HCT116 (cell line): Measurements from ENCODE around the gene LRRIQ3.

ENCODE experiments used
- EZH2phosphoT487 ChIP-seq: fragments of 200-600 bp; IDR thresholded peaks from 2 replicates; pipeline ENCODE4 v1.6.1; 2018; ENCODE audit warnings: antibody characterized with exemption, borderline replicate concordance
- POLR2A ChIP-seq: IDR thresholded peaks from 2 replicates; pipeline ENCODE4 v1.7.0; 2011; ENCODE audit warnings: borderline replicate concordance; ENCODE audit not compliant: insufficient read depth, insufficient read length; ENCODE audit errors: extremely low read depth
- TCF7L2 ChIP-seq: IDR thresholded peaks from 2 replicates; pipeline ENCODE4 v1.7.0; 2011; ENCODE audit warnings: borderline replicate concordance, inconsistent platforms; ENCODE audit not compliant: insufficient read depth, insufficient read length; ENCODE audit errors: extremely low read depth
- TF ChIP-seq, protein P1 (sequence below): IDR thresholded peaks from 2 replicates; pipeline ENCODE4 v1.6.1; 2012
- TF ChIP-seq, protein P2 (sequence below), 3 experiments: fragments of 200-600 bp in 1 of 3; sonication (generic) in 1 of 3; IDR thresholded peaks in 2 of 3; conservative IDR thresholded peaks in 1 of 3; 2 replicates each; pipeline ENCODE4 v1.5.1; 2012 to 2017; ENCODE audit warnings: low read depth in 2 of 3, low read length in 2 of 3, antibody characterized with exemption in 1 of 3, borderline replicate concordance in 1 of 3, control low read depth in 1 of 3, mild to moderate bottlenecking in 1 of 3, mixed read lengths in 1 of 3, mixed run types in 1 of 3, moderate library complexity in 1 of 3; ENCODE audit not compliant: insufficient read depth in 1 of 3
- TF ChIP-seq, protein P3 (sequence below): IDR thresholded peaks from 2 replicates; pipeline ENCODE4 v1.6.1; 2012; ENCODE audit warnings: low read depth

DNA sequence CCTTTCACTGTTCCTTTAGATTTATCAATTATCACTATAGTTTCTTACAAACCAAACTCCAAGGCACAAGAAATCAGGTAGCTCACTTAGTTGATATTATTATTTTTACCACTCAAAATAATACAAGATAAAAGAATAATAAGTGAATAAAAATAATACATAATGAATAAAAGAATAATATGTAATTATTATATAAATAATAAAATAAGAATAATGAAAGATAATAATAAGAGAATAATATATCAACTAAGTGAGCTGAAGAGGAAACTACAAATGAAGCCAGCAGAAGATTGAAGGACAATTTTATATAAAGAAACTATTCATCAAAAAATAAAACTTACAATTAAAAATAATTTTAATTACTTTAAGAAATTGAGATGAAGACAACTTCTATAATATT is 90.6 kb downstream of the LRRIQ3 start:
- TF ChIP-seq, protein P1, sequence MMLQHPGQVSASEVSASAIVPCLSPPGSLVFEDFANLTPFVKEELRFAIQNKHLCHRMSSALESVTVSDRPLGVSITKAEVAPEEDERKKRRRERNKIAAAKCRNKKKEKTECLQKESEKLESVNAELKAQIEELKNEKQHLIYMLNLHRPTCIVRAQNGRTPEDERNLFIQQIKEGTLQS: no peak
- TF ChIP-seq, protein P2, sequence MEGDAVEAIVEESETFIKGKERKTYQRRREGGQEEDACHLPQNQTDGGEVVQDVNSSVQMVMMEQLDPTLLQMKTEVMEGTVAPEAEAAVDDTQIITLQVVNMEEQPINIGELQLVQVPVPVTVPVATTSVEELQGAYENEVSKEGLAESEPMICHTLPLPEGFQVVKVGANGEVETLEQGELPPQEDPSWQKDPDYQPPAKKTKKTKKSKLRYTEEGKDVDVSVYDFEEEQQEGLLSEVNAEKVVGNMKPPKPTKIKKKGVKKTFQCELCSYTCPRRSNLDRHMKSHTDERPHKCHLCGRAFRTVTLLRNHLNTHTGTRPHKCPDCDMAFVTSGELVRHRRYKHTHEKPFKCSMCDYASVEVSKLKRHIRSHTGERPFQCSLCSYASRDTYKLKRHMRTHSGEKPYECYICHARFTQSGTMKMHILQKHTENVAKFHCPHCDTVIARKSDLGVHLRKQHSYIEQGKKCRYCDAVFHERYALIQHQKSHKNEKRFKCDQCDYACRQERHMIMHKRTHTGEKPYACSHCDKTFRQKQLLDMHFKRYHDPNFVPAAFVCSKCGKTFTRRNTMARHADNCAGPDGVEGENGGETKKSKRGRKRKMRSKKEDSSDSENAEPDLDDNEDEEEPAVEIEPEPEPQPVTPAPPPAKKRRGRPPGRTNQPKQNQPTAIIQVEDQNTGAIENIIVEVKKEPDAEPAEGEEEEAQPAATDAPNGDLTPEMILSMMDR (IDR thresholded peaks at IDR 0.05 in 2 of 3, conservative IDR thresholded peaks at IDR 0.05 in 1 of 3; ENCODE audit: borderline replicate concordance in 1 of 3, insufficient read depth in 1 of 3, low read depth in 2 of 3, low read length in 2 of 3): no peak
- TF ChIP-seq POLR2A: no peak
- TF ChIP-seq, protein P3, sequence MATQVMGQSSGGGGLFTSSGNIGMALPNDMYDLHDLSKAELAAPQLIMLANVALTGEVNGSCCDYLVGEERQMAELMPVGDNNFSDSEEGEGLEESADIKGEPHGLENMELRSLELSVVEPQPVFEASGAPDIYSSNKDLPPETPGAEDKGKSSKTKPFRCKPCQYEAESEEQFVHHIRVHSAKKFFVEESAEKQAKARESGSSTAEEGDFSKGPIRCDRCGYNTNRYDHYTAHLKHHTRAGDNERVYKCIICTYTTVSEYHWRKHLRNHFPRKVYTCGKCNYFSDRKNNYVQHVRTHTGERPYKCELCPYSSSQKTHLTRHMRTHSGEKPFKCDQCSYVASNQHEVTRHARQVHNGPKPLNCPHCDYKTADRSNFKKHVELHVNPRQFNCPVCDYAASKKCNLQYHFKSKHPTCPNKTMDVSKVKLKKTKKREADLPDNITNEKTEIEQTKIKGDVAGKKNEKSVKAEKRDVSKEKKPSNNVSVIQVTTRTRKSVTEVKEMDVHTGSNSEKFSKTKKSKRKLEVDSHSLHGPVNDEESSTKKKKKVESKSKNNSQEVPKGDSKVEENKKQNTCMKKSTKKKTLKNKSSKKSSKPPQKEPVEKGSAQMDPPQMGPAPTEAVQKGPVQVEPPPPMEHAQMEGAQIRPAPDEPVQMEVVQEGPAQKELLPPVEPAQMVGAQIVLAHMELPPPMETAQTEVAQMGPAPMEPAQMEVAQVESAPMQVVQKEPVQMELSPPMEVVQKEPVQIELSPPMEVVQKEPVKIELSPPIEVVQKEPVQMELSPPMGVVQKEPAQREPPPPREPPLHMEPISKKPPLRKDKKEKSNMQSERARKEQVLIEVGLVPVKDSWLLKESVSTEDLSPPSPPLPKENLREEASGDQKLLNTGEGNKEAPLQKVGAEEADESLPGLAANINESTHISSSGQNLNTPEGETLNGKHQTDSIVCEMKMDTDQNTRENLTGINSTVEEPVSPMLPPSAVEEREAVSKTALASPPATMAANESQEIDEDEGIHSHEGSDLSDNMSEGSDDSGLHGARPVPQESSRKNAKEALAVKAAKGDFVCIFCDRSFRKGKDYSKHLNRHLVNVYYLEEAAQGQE: no peak
- TF ChIP-seq EZH2phosphoT487: no peak
- no peak for TF ChIP-seq TCF7L2
